HEK293 (cell line): ENCODE measurements around the gene LEMD1.

Source experiments
- CTCF ChIP-seq: fragments of 450-650 bp; formaldehyde crosslinking; IDR thresholded peaks from 2 replicates; pipeline ENCODE4 v1.5.1; 2016; ENCODE audit warnings: missing biosample characterization, missing genetic modification characterization
- ELK4 ChIP-seq: IDR thresholded peaks from 2 replicates; pipeline ENCODE4 v1.6.1; 2011; ENCODE audit warnings: mild to moderate bottlenecking, low read depth, low read length, borderline replicate concordance
- RBAK ChIP-seq: fragments of 450-650 bp; formaldehyde crosslinking; IDR thresholded peaks from 2 replicates; pipeline ENCODE4 v1.5.1; 2016; ENCODE audit warnings: missing biosample characterization, missing genetic modification characterization
- REST ChIP-seq: fragments of 450-650 bp; formaldehyde crosslinking; IDR thresholded peaks from 2 replicates; pipeline ENCODE4 v1.5.1; 2016; ENCODE audit warnings: missing biosample characterization, missing genetic modification characterization
- SP2 ChIP-seq: fragments of 450-650 bp; formaldehyde crosslinking; IDR thresholded peaks from 2 replicates; pipeline ENCODE4 v1.5.1; 2016; ENCODE audit warnings: missing biosample characterization, missing genetic modification characterization
- TCF7L2 ChIP-seq: IDR thresholded peaks from 2 replicates; pipeline ENCODE4 v1.6.1; 2011; ENCODE audit warnings: low read depth, mild to moderate bottlenecking, inconsistent platforms, low read length, moderate library complexity, borderline replicate concordance
- ZNF335 ChIP-seq: fragments of 450-650 bp; formaldehyde crosslinking; conservative IDR thresholded peaks from 2 replicates; pipeline ENCODE4 v1.5.1; 2016; ENCODE audit warnings: missing biosample characterization, missing genetic modification characterization
- ZNF501 ChIP-seq: fragments of 450-650 bp; formaldehyde crosslinking; IDR thresholded peaks from 2 replicates; pipeline ENCODE4 v1.5.1; 2016; ENCODE audit warnings: missing biosample characterization, missing genetic modification characterization
- ZNF571 ChIP-seq: fragments of 450-650 bp; formaldehyde crosslinking; IDR thresholded peaks from 2 replicates; pipeline ENCODE4 v1.5.0; 2017; ENCODE audit warnings: missing biosample characterization, missing genetic modification characterization
- ZNF623 ChIP-seq: fragments of 450-650 bp; formaldehyde crosslinking; IDR thresholded peaks from 2 replicates; pipeline ENCODE4 v1.5.1; 2016; ENCODE audit warnings: missing biosample characterization, missing genetic modification characterization
- ZNF639 ChIP-seq: fragments of 450-650 bp; formaldehyde crosslinking; IDR thresholded peaks from 2 replicates; pipeline ENCODE4 v1.5.1; 2016; ENCODE audit warnings: missing biosample characterization, missing genetic modification characterization
- ZNF692 ChIP-seq: fragments of 450-650 bp; formaldehyde crosslinking; IDR thresholded peaks from 2 replicates; pipeline ENCODE4 v1.5.1; 2016; ENCODE audit warnings: missing biosample characterization, missing genetic modification characterization

- TF ChIP-seq ZNF692 (no peak), CTCF (tag by site-specific recombination) (no peak), ZNF335 (no peak), ZNF501 (tag by site-specific recombination) (no peak), ZNF623 (tag by site-specific recombination) (no peak), TCF7L2 (no peak), SP2 (tag by site-specific recombination) (no peak), ZNF571 (tag by site-specific recombination) (no peak), REST (tag by site-specific recombination) (no peak), ZNF639 (no peak), RBAK (tag by site-specific recombination) (no peak), ELK4 (no peak)
Observed at GRCh38 chr1:205455581-205456382, 33.9 kb upstream of the LEMD1 start, which contains the start of gene BLACAT1.
